ENCODE data around the gene FXYD6. TPM values are rescaled to one million over a fixed set of nuclear protein-coding genes. Genes with fewer than 3 reads are reported as not detected.
A peak's percentile ranks its signal among the peaks of the same experiment; 100 is the strongest.

Gene FXYD6
- total RNA-seq, 1 donor from 2014 or later: 45.8 TPM

DNA sequence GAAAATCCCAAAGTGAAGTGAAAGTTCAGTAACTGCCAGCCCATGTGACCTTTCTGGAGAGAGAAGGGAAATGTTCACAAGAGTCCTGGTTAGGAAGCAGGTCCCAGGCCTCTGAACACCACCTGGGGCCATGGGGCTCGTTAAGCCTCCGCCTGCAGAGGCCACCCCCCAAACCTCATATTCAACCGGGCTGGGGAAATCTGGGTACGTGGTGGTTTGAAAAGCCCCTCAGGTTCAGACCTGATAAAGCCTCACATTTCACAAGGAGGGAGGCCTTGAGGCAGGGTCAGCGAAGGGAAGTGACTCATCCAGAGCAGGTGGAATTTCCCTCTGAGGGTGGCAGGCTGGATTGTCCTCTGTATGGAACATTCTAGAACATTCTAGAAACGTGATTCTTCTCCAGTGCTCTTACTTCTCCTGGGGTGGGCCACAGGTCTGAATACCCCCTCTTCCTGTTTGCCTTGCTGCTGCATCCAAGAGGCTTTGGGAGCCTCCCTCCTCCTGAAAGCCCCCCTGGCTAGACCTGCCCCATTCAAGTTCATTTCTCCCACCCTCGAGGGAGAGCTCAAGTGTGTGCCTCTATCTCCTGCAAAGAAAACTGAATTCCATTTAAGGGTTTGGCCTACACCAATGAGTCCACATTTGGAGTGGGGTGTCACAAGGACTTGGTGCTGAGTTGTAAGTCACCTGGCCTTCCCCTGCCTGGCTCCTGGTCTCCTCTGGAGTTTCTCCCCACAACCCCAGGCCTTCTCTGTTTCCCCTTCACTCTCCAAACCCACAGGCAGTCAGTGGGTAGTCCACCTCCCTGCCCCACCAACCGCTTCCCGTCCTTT lies 58.2 kb downstream of the FXYD6 start:
- DNase-seq (ENCODE audit: low read depth): peak; percentile 56
- TF ChIP-seq, protein P1, sequence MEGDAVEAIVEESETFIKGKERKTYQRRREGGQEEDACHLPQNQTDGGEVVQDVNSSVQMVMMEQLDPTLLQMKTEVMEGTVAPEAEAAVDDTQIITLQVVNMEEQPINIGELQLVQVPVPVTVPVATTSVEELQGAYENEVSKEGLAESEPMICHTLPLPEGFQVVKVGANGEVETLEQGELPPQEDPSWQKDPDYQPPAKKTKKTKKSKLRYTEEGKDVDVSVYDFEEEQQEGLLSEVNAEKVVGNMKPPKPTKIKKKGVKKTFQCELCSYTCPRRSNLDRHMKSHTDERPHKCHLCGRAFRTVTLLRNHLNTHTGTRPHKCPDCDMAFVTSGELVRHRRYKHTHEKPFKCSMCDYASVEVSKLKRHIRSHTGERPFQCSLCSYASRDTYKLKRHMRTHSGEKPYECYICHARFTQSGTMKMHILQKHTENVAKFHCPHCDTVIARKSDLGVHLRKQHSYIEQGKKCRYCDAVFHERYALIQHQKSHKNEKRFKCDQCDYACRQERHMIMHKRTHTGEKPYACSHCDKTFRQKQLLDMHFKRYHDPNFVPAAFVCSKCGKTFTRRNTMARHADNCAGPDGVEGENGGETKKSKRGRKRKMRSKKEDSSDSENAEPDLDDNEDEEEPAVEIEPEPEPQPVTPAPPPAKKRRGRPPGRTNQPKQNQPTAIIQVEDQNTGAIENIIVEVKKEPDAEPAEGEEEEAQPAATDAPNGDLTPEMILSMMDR (IDR thresholded peaks at IDR 0.05; ENCODE audit: insufficient read depth, low read length, poor library complexity, severe bottlenecking): no peak
- H3K27me3 ChIP-seq (ENCODE audit: control insufficient read depth, insufficient read depth, low read length): no peaks in the 10 kb centered on the region

DNA sequence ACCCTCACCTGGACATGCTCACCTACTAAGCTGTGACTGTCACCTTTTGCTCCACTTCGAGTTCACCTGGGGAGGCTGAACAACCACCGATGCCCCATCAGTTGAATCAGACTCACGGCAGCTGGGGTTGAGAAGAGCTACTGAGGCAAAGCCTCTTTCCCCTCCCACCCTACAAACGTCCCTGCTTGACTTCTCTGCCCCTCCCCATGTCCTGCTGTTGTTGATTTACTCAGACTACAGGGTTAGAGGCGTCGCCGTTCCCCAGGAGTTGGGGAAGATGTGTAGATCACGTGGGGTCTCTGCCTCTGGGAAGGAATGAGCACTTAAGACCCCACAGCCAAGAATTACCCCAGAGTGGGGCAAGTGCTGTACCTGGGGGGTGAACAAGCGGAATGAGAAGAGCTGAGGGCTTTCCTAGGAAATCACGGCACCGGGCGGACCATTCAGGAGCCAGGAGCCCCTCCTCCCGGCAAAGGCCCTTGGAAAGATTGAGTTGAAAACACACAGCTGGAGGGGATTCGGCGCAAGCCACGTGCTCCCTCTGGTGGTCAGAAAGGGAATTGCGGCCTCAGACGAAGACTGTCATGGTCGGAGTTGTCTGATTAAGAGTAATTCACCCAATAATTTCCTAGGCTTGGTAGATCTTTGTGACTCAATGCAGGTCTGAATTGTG lies 59.0 kb downstream of the FXYD6 start:
- TF ChIP-seq, protein P1 (IDR thresholded peaks at IDR 0.05; ENCODE audit: insufficient read depth, low read length, poor library complexity, severe bottlenecking): peak; percentile 99
- DNase-seq (ENCODE audit: low read depth): peak; percentile 67
- Histone ChIP-seq H3K27me3 (ENCODE audit: control insufficient read depth, insufficient read depth, low read length) (no peaks in the 10 kb centered on the region), H3K36me3 (ENCODE audit: control insufficient read depth, insufficient read depth, low read length) (no peaks in the 10 kb centered on the region), H3K4me3 (ENCODE audit: low read depth, low read length) (peak overlapping the region; percentile 49)

More for the DNA sequence above, 58.2 kb downstream of the FXYD6 start:
- no peaks in the 10 kb centered on the region for H3K36me3 ChIP-seq (ENCODE audit: control insufficient read depth, insufficient read depth, low read length)
- H3K4me3 ChIP-seq (ENCODE audit: low read depth, low read length): no peak overlapping the region

DNA sequence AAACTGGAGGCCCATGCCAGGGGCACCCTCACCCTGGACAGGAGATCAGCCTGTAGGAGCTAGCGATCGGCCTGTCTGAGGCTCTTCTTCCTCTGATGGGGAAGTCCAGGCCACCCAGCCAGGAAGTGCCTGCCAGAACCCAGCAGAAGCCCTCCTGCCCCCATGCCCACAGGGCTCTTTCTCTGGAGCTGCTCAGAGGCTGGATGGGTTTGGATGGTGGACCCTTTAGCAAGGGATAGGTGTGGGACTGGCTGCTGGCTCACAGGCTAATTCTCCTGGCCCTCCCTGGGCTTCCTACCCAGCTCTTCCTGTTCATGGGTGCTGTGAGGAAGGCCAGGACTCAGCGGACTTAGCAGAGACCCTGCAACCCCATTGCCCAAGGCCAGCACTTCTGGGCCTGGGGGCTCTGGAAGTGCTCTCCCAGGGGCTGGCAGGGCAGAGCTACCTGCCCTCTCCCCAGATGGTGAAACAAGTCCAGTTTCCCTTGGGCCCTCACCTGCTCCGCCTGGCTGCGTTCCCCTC lies 59.6 kb downstream of the FXYD6 start:
- no peaks in the 10 kb centered on the region for H3K27me3 ChIP-seq (ENCODE audit: control insufficient read depth, insufficient read depth, low read length)
- peak overlapping the region; percentile 49 for H3K4me3 ChIP-seq (ENCODE audit: low read depth, low read length)
- no peak for DNase-seq (ENCODE audit: low read depth)
- H3K36me3 ChIP-seq (ENCODE audit: control insufficient read depth, insufficient read depth, low read length): no peaks in the 10 kb centered on the region
- TF ChIP-seq, protein P1 (IDR thresholded peaks at IDR 0.05; ENCODE audit: insufficient read depth, low read length, poor library complexity, severe bottlenecking): no peak

DNA sequence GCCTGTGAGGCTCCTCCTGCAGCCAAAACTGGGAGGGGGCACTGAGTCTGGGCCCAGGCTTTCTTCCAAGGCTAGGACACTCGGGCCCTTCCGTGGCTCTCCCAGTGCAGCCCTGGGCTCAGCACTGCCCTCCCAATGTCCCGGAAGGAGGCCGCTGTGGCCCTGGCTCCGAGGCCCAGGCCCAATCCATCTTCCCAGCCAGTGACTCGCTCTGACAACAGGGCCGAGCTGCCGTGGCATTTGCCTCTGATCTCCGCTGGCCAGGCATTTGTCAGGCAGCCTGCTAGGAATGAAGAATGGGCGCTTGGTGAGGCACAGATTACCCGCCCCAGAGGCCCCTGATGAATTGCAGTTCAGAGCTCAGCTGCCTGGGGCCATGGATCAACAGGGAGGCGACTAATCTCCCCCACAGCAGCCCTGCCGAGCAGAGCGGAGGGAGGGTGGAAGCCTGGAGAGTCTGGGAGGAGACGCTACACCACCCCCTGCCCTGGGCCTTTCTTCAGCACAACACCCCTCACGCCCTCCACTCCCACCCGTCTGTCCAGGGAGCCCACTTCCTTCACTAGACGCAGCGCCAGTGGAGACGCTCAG lies 60.2 kb downstream of the FXYD6 start:
- no peak for DNase-seq (ENCODE audit: low read depth)
- Histone ChIP-seq H3K4me3 (ENCODE audit: low read depth, low read length) (peak overlapping the region; percentile 49), H3K27me3 (ENCODE audit: control insufficient read depth, insufficient read depth, low read length) (no peaks in the 10 kb centered on the region), H3K36me3 (ENCODE audit: control insufficient read depth, insufficient read depth, low read length) (no peaks in the 10 kb centered on the region)
- TF ChIP-seq, protein P1 (IDR thresholded peaks at IDR 0.05; ENCODE audit: insufficient read depth, low read length, poor library complexity, severe bottlenecking): peak; percentile 3

DNA sequence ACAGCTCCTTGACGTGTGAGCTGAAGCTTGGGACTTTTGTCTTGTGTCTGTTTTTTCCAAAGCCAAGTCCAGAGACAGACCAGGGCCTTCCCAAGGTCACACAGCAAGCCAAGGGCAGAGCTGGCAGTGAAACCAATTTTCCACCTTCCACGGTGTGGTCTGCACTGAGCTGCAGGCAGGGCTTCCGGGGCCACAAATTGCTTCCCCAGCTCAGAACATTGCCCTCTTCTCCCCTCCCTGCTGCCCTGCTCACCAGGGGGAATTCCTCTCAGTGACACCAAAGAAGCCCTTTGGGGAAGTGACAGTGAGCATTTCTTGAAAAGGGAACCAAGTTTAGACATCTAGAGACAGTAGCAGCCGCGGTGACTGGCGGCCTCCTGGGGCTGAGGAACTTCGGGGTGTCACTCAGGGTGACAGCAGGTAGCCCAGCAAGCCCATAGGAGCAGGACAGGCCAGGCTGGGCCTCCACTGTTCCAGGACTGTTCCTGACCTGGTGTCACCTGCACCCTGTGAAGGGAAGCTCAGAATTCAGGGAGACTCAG lies 61.1 kb downstream of the FXYD6 start:
- Histone ChIP-seq H3K36me3 (ENCODE audit: control insufficient read depth, insufficient read depth, low read length) (no peaks in the 10 kb centered on the region), H3K4me3 (ENCODE audit: low read depth, low read length) (peak overlapping the region; percentile 49)

More for the DNA sequence above, 61.1 kb downstream of the FXYD6 start:
- TF ChIP-seq, protein P1 (IDR thresholded peaks at IDR 0.05; ENCODE audit: insufficient read depth, low read length, poor library complexity, severe bottlenecking): no peak
- DNase-seq (ENCODE audit: low read depth): no peak
- H3K27me3 ChIP-seq (ENCODE audit: control insufficient read depth, insufficient read depth, low read length): no peaks in the 10 kb centered on the region

All from kidney epithelial cell (primary cell).